ENCODE results near the gene LYG2.

Gene LYG2

DNA sequence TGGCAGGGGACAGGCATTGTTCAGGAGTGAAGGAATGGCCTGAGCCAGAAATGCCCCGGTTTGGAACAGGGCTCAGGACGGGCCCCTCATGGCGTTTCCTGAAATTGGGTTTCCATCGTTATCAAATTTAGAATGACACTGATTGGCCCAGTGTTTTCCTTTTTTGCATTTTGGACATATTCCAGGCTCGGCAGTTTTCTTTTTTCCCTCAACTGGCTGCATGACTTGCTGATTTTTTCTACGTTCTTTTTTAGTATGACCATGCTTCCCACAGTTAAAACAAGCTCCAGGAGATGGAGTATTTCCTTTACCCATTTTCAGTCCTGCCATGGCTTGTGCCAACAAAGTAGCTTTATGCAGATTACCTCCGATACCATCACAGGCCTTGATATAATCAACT is 20.4 kb upstream of the LYG2 start:
- TF ChIP-seq, protein P1, sequence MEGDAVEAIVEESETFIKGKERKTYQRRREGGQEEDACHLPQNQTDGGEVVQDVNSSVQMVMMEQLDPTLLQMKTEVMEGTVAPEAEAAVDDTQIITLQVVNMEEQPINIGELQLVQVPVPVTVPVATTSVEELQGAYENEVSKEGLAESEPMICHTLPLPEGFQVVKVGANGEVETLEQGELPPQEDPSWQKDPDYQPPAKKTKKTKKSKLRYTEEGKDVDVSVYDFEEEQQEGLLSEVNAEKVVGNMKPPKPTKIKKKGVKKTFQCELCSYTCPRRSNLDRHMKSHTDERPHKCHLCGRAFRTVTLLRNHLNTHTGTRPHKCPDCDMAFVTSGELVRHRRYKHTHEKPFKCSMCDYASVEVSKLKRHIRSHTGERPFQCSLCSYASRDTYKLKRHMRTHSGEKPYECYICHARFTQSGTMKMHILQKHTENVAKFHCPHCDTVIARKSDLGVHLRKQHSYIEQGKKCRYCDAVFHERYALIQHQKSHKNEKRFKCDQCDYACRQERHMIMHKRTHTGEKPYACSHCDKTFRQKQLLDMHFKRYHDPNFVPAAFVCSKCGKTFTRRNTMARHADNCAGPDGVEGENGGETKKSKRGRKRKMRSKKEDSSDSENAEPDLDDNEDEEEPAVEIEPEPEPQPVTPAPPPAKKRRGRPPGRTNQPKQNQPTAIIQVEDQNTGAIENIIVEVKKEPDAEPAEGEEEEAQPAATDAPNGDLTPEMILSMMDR (IDR thresholded peaks at IDR 0.05; ENCODE audit: insufficient read depth, low read depth, low read length, missing control alignments) = no peak
- no peak for DNase-seq (ENCODE audit: low read depth)
- H3K4me3 ChIP-seq (ENCODE audit: low read depth, low read length) = no peak overlapping the region

DNA sequence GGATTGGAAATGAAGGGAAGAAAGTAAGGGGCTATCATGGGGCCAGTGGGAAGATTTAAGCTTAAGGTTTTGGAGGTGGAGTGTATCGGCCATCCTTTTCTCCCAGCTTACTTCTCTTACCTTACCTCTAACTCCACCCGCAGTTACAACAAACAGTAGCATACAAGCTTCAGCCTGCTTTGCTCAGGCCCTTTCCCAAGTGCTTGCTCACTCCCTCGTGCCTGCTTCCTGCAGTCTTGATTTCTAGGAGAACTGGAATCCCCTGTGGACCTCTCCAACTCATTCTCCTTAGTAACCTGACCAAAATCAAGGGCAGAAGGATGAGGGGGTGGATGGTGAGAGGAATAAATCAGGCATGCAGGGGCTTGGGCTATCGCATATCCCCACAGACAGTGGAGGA is 5.8 kb upstream of the LYG2 start:
- H3K4me3 ChIP-seq (ENCODE audit: low read depth, low read length) = no peak overlapping the region
- TF ChIP-seq, protein P1 (IDR thresholded peaks at IDR 0.05; ENCODE audit: insufficient read depth, low read depth, low read length, missing control alignments) = no peak
- no peak for DNase-seq (ENCODE audit: low read depth)

DNA sequence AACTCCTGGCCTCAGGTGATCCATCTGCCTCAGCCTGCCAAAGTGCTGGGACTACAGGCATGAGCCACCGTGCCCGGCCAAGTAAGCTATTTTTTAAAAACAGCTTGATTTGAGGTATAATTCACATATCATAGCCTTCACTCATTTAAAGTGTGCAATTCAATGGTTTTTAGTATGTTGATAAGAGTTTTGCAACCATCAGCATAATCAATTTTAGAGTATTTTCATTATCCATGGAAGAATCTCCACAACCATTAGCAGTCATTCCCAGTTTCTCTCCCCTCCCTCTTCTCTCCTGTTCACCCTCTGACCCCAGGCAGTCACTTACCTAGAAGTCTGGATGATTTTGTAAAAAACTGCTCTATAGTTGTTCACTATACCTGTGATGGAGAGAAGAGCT is 4.7 kb upstream of the LYG2 start:
- H3K4me3 ChIP-seq (ENCODE audit: low read depth, low read length) = no peak overlapping the region
- TF ChIP-seq, protein P1 (IDR thresholded peaks at IDR 0.05; ENCODE audit: insufficient read depth, low read depth, low read length, missing control alignments) = no peak
- DNase-seq (ENCODE audit: low read depth) = no peak

DNA sequence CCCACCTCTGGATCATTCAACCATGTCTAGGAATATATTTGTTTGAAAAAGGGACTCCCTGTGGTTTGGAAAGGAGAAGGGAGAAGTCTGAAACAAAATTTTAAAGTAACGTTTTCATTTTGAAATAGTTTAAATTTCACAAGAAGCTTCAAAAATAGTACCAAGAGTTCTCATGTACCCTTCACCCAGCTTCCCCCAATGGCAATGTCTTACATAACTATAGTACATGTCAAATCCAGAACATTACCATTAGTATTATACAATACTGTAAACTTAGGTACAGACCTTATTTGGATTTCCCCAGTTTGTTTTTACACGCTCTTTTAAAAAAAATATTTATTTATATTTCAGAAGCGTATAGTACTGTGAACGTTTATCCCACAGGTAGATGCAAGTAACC is 4.0 kb upstream of the LYG2 start:
- H3K4me3 ChIP-seq (ENCODE audit: low read depth, low read length) = no peak overlapping the region
- TF ChIP-seq, protein P1 (IDR thresholded peaks at IDR 0.05; ENCODE audit: insufficient read depth, low read depth, low read length, missing control alignments) = no peak
- DNase-seq (ENCODE audit: low read depth) = no peak

DNA sequence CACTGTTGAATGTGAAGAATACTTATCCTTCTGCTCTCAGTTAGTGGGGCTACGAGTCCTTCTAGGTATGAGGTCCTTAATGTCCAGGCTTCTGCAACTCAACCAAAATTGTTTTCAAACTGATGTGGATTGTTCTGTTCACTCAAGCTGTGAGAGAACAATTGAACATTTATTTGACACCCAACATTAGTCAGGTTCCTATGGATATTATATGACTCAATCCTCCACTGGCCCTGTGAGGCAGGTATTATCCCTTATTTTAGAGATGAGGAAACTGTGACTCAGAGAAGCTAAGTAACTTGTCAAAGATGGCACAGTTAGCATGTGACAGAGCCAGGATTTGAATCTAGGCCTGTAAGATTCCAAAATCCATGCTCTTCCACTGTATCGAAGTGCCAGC is 1.2 kb upstream of the LYG2 start:
- no peak overlapping the region for H3K4me3 ChIP-seq (ENCODE audit: low read depth, low read length)
- TF ChIP-seq, protein P1 (IDR thresholded peaks at IDR 0.05; ENCODE audit: insufficient read depth, low read depth, low read length, missing control alignments) = no peak
- DNase-seq (ENCODE audit: low read depth) = no peak

DNA sequence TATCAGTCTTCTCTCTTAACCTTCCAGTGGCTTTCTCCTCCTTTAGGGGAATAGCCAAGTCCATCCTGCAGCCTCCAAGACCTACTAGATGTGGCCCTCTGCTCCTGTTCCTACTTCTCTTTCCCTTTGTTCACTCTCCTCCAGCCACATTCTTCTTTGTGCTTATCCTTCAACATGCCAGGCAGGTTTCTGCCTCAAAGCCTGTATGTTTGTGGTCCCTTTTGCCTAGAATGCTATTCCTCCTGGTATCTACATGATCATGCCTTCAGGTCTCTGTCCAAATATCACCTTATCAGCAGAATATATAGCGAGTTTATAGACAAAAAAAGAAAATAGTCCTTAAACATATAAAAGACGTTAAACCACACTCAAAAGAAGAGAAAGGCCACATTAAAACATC is 5.5 kb downstream of the LYG2 start:
- TF ChIP-seq, protein P1 (IDR thresholded peaks at IDR 0.05; ENCODE audit: insufficient read depth, low read depth, low read length, missing control alignments) = no peak
- no peak overlapping the region for H3K4me3 ChIP-seq (ENCODE audit: low read depth, low read length)
- DNase-seq (ENCODE audit: low read depth) = no peak

DNA sequence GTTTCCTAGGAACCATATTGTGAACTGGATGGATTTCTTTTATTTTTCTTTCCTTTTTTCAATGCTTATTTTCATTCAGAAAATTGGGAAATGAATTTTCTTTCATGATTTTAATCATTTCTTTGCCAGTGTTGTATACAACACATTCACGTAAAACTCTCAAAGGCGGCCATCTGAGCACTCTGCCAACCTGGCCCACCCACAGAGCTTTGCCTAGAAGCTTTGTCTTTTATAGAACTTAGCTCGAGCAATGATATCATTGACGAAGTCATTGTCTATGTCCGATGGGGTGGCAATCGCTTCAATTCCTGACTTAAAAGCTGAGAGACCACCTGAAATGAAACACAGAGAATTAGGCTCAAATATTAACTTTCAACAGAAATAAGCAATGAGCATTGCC is 13.3 kb downstream of the LYG2 start:
- TF ChIP-seq, protein P1 (IDR thresholded peaks at IDR 0.05; ENCODE audit: insufficient read depth, low read depth, low read length, missing control alignments) = no peak
- H3K4me3 ChIP-seq (ENCODE audit: low read depth, low read length) = no peak overlapping the region
- DNase-seq (ENCODE audit: low read depth) = no peak
